ENCODE results near the gene MAST4.

The MAST4 gene

GRCh38 chr5:67105270-67105669 is 509.1 kb downstream of the MAST4 start:
- no peak for DNase-seq (ENCODE audit: low read depth, low spot score)
- no peak for TF ChIP-seq FOXP2 (optimal IDR thresholded peaks at IDR 0.05; ENCODE audit: control extremely low read depth, extremely low read length, insufficient read depth)
- no peak for TF ChIP-seq POLR2AphosphoS5 (IDR thresholded peaks at IDR 0.05; ENCODE audit: borderline replicate concordance, low read depth, low read length)
- TF ChIP-seq EZH2 (IDR thresholded peaks at IDR 0.05): no peak
- Histone ChIP-seq H3K27ac (no peak overlapping the region), H3K4me3 (no peak overlapping the region), H3K9me3 (ENCODE audit: low read depth, low read length) (no peaks in the 10 kb centered on the region), H3K9ac (ENCODE audit: insufficient read length) (no peak overlapping the region), H3K36me3 (ENCODE audit: insufficient read depth, low read length) (no peaks in the 10 kb centered on the region)

GRCh38 chr5:67106626-67107342 is 510.6 kb downstream of the MAST4 start:
- DNase-seq (ENCODE audit: low read depth, low spot score): no peak
- Histone ChIP-seq H3K27ac (no peak overlapping the region), H3K9me3 (ENCODE audit: low read depth, low read length) (no peaks in the 10 kb centered on the region), H3K4me3 (no peak overlapping the region), H3K36me3 (ENCODE audit: insufficient read depth, low read length) (no peaks in the 10 kb centered on the region), H3K9ac (ENCODE audit: insufficient read length) (no peak overlapping the region)
- no peak for TF ChIP-seq FOXP2 (optimal IDR thresholded peaks at IDR 0.05; ENCODE audit: control extremely low read depth, extremely low read length, insufficient read depth)
- TF ChIP-seq EZH2 (IDR thresholded peaks at IDR 0.05): no peak
- TF ChIP-seq POLR2AphosphoS5 (IDR thresholded peaks at IDR 0.05; ENCODE audit: borderline replicate concordance, low read depth, low read length): no peak

- no peaks in the 10 kb centered on the region for H3K9me3 ChIP-seq (ENCODE audit: low read depth, low read length)
- no peaks in the 10 kb centered on the region for H3K36me3 ChIP-seq (ENCODE audit: insufficient read depth, low read length)
- no peak overlapping the region for H3K4me3 ChIP-seq
- TF ChIP-seq FOXP2 (optimal IDR thresholded peaks at IDR 0.05; ENCODE audit: control extremely low read depth, extremely low read length, insufficient read depth) (no peak), EZH2 (IDR thresholded peaks at IDR 0.05) (no peak), POLR2AphosphoS5 (IDR thresholded peaks at IDR 0.05; ENCODE audit: borderline replicate concordance, low read depth, low read length) (no peak)
- DNase-seq (ENCODE audit: low read depth, low spot score): no peak
- no peak overlapping the region for H3K9ac ChIP-seq (ENCODE audit: insufficient read length)
- H3K27ac ChIP-seq: no peak overlapping the region
Measured at GRCh38 chr5:67111779-67112178, 515.6 kb downstream of the MAST4 start.

GRCh38 chr5:67115246-67115645 is 519.1 kb downstream of the MAST4 start:
- no peak for TF ChIP-seq POLR2AphosphoS5 (IDR thresholded peaks at IDR 0.05; ENCODE audit: borderline replicate concordance, low read depth, low read length)
- TF ChIP-seq EZH2 (IDR thresholded peaks at IDR 0.05): no peak
- no peak for TF ChIP-seq FOXP2 (optimal IDR thresholded peaks at IDR 0.05; ENCODE audit: control extremely low read depth, extremely low read length, insufficient read depth)
- DNase-seq (ENCODE audit: low read depth, low spot score): no peak
- no peak overlapping the region for H3K4me3 ChIP-seq
- no peaks in the 10 kb centered on the region for H3K9me3 ChIP-seq (ENCODE audit: low read depth, low read length)
- H3K9ac ChIP-seq (ENCODE audit: insufficient read length): no peak overlapping the region
- no peak overlapping the region for H3K27ac ChIP-seq
- no peaks in the 10 kb centered on the region for H3K36me3 ChIP-seq (ENCODE audit: insufficient read depth, low read length)

GRCh38 chr5:67115817-67116216 is 519.6 kb downstream of the MAST4 start:
- no peak for DNase-seq (ENCODE audit: low read depth, low spot score)
- Histone ChIP-seq H3K4me3 (no peak overlapping the region), H3K9me3 (ENCODE audit: low read depth, low read length) (no peaks in the 10 kb centered on the region), H3K9ac (ENCODE audit: insufficient read length) (no peak overlapping the region), H3K36me3 (ENCODE audit: insufficient read depth, low read length) (no peaks in the 10 kb centered on the region), H3K27ac (no peak overlapping the region)
- TF ChIP-seq EZH2 (IDR thresholded peaks at IDR 0.05) (no peak), POLR2AphosphoS5 (IDR thresholded peaks at IDR 0.05; ENCODE audit: borderline replicate concordance, low read depth, low read length) (no peak), FOXP2 (optimal IDR thresholded peaks at IDR 0.05; ENCODE audit: control extremely low read depth, extremely low read length, insufficient read depth) (no peak)

GRCh38 chr5:67118050-67118620 is 521.9 kb downstream of the MAST4 start:
- no peak overlapping the region for H3K9ac ChIP-seq (ENCODE audit: insufficient read length)
- H3K9me3 ChIP-seq (ENCODE audit: low read depth, low read length): no peaks in the 10 kb centered on the region
- no peak for DNase-seq (ENCODE audit: low read depth, low spot score)
- H3K4me3 ChIP-seq: no peak overlapping the region
- H3K36me3 ChIP-seq (ENCODE audit: insufficient read depth, low read length): no peaks in the 10 kb centered on the region
- no peak overlapping the region for H3K27ac ChIP-seq
- TF ChIP-seq EZH2 (IDR thresholded peaks at IDR 0.05) (no peak), POLR2AphosphoS5 (IDR thresholded peaks at IDR 0.05; ENCODE audit: borderline replicate concordance, low read depth, low read length) (no peak), FOXP2 (optimal IDR thresholded peaks at IDR 0.05; ENCODE audit: control extremely low read depth, extremely low read length, insufficient read depth) (no peak)

- no peak for DNase-seq (ENCODE audit: low read depth, low spot score)
- no peaks in the 10 kb centered on the region for H3K36me3 ChIP-seq (ENCODE audit: insufficient read depth, low read length)
- H3K4me3 ChIP-seq: no peak overlapping the region
- no peak overlapping the region for H3K27ac ChIP-seq
- TF ChIP-seq EZH2 (IDR thresholded peaks at IDR 0.05): no peak
- no peak for TF ChIP-seq POLR2AphosphoS5 (IDR thresholded peaks at IDR 0.05; ENCODE audit: borderline replicate concordance, low read depth, low read length)
- TF ChIP-seq FOXP2 (optimal IDR thresholded peaks at IDR 0.05; ENCODE audit: control extremely low read depth, extremely low read length, insufficient read depth): no peak
- no peaks in the 10 kb centered on the region for H3K9me3 ChIP-seq (ENCODE audit: low read depth, low read length)
- H3K9ac ChIP-seq (ENCODE audit: insufficient read length): no peak overlapping the region
Measured at GRCh38 chr5:67119010-67119409, 522.8 kb downstream of the MAST4 start.

GRCh38 chr5:67120032-67120431 is 523.8 kb downstream of the MAST4 start:
- Histone ChIP-seq H3K27ac (no peak overlapping the region), H3K9me3 (ENCODE audit: low read depth, low read length) (no peaks in the 10 kb centered on the region), H3K9ac (ENCODE audit: insufficient read length) (no peak overlapping the region), H3K36me3 (ENCODE audit: insufficient read depth, low read length) (no peaks in the 10 kb centered on the region), H3K4me3 (no peak overlapping the region)
- no peak for TF ChIP-seq POLR2AphosphoS5 (IDR thresholded peaks at IDR 0.05; ENCODE audit: borderline replicate concordance, low read depth, low read length)
- TF ChIP-seq FOXP2 (optimal IDR thresholded peaks at IDR 0.05; ENCODE audit: control extremely low read depth, extremely low read length, insufficient read depth): no peak
- no peak for TF ChIP-seq EZH2 (IDR thresholded peaks at IDR 0.05)
- no peak for DNase-seq (ENCODE audit: low read depth, low spot score)

All from SK-N-MC (cell line).